Esophagus squamous epithelium (tissue), 4 donors: ENCODE measurements around the gene SLX9.

Source experiments
- CTCF ChIP-seq, 6 experiments: fragments of 450-650 bp in 4 of 6; fragments of 200-600 bp in 2 of 6; sonication (generic) in 2 of 6; IDR thresholded peaks; one replicate each; pipeline ENCODE4 v1.5.1; 2016 to 2019; ENCODE audit warnings: antibody characterized with exemption in 6 of 6, mild to moderate bottlenecking in 4 of 6, moderate library complexity in 4 of 6
- POLR2A ChIP-seq, 4 donors: fragments of 450-650 bp; IDR thresholded peaks; one replicate each; pipeline ENCODE4 v1.6.1; 2017; ENCODE audit warnings: antibody characterized with exemption in 4 of 4, mild to moderate bottlenecking in 4 of 4, moderate library complexity in 3 of 4

GRCh38 chr21:44987886-44988606 lies 48.2 kb downstream of the SLX9 start:
- TF ChIP-seq CTCF (IDR thresholded peaks at IDR 0.05), result no peak
- no peak for TF ChIP-seq POLR2A (IDR thresholded peaks at IDR 0.05)
